Smooth muscle cell (in vitro differentiated cells): ENCODE results near the gene F2R. TPM values are rescaled to one million over a fixed set of nuclear protein-coding genes. Genes with fewer than 3 reads are reported as not detected.

ENCODE experiments used
- DNase-seq: peaks from one replicate; lab custom pipeline; 2025; ENCODE audit not compliant: unreplicated experiment; lab: John Stamatoyannopoulos, UW
- H2AFZ ChIP-seq: fragments of 200-600 bp; sonication (generic); 2 replicates; pipeline ENCODE4 v1.6.0; 2016; ENCODE audit warnings: antibody characterized with exemption, low read depth, mild to moderate bottlenecking
- H3F3A ChIP-seq: fragments of 200-600 bp; sonication (generic); 2 replicates; pipeline ENCODE4 v1.6.0; 2017; ENCODE audit warnings: antibody characterized with exemption, low read depth
- H3K27ac ChIP-seq: fragments of 200-600 bp; sonication (generic); 2 replicates; pipeline ENCODE4 v1.5.1; 2016; ENCODE audit warnings: low read depth, mild to moderate bottlenecking
- H3K27me3 ChIP-seq: fragments of 200-600 bp; sonication (generic); 2 replicates; pipeline ENCODE4 v1.6.1; 2016; ENCODE audit warnings: low read depth, mild to moderate bottlenecking
- H3K36me3 ChIP-seq: fragments of 200-600 bp; sonication (generic); 2 replicates; pipeline ENCODE4 v1.5.1; 2016; ENCODE audit warnings: low read depth
- H3K4me1 ChIP-seq: fragments of 200-600 bp; sonication (generic); 2 replicates; pipeline ENCODE4 v1.5.1; 2016; ENCODE audit warnings: low read depth
- H3K4me2 ChIP-seq: fragments of 200-600 bp; sonication (generic); 2 replicates; pipeline ENCODE4 v1.6.0; 2016; ENCODE audit warnings: mild to moderate bottlenecking
- H3K4me3 ChIP-seq: fragments of 200-600 bp; sonication (generic); 2 replicates; pipeline ENCODE4 v1.5.1; 2016; ENCODE audit warnings: mild to moderate bottlenecking
- H3K79me2 ChIP-seq: fragments of 200-600 bp; sonication (generic); 2 replicates; pipeline ENCODE4 v1.6.0; 2016; ENCODE audit warnings: low read depth, mild to moderate bottlenecking
- H3K9ac ChIP-seq: fragments of 200-600 bp; sonication (generic); 2 replicates; pipeline ENCODE4 v1.6.0; 2016; ENCODE audit warnings: low read depth
- H3K9me3 ChIP-seq: fragments of 200-600 bp; sonication (generic); replicated peaks from 2 replicates; pipeline ENCODE4 v1.5.1; 2016; ENCODE audit warnings: low read depth
- H4K20me1 ChIP-seq: fragments of 200-600 bp; sonication (generic); 2 replicates; pipeline ENCODE4 v1.6.0; 2016; ENCODE audit warnings: low read depth
- WGBS: methylation state at CpG from one replicate; pipeline ENCODE4 v1.1.7; 2016; ENCODE audit warnings: low lambda C conversion rate; 5-methylcytosine and 5-hydroxymethylcytosine counted together
- polyA plus RNA-seq: library from polyadenylated mRNA; unstranded; fragments of >200 nt; fragmentation: Nextera tagmentation; extraction: Ambion mirVana; gene quantifications from 2 replicates; pipeline ENCODE4 v1.2.1, GENCODE V29; 2016
- total RNA-seq: library from RNA; depleted of rRNA; stranded (reverse); fragments of >200 nt; gene quantifications from 2 replicates; pipeline ENCODE4 v1.2.3, GENCODE V29; 2014
- TF ChIP-seq, protein P1 (sequence below): fragments of 200-600 bp; sonication (generic); IDR thresholded peaks from 2 replicates; pipeline ENCODE4 v1.5.1; 2017; ENCODE audit warnings: borderline replicate concordance, mild to moderate bottlenecking, antibody characterized with exemption; ENCODE audit not compliant: insufficient read depth, poor library complexity, severe bottlenecking

F2R gene
- total and polyA plus RNA-seq, 2 experiments from 2014 or later: 103 to 135 TPM

- H3K9me3 ChIP-seq: no peaks in the 10 kb centered on the region
- no peaks in the 10 kb centered on the region for H3K79me2 ChIP-seq
- H4K20me1 ChIP-seq: no peaks in the 10 kb centered on the region
- WGBS: 92% methylated on average over 2 of the region's 2 CpGs
- no peak for DNase-seq
- no peaks in the 10 kb centered on the region for H3K27me3 ChIP-seq
- no peak overlapping the region for H2AFZ ChIP-seq
- peaks cover 8% of the 10 kb centered on the region for H3K4me1 ChIP-seq
- H3K4me2 ChIP-seq: no peak overlapping the region
- TF ChIP-seq, protein P1, sequence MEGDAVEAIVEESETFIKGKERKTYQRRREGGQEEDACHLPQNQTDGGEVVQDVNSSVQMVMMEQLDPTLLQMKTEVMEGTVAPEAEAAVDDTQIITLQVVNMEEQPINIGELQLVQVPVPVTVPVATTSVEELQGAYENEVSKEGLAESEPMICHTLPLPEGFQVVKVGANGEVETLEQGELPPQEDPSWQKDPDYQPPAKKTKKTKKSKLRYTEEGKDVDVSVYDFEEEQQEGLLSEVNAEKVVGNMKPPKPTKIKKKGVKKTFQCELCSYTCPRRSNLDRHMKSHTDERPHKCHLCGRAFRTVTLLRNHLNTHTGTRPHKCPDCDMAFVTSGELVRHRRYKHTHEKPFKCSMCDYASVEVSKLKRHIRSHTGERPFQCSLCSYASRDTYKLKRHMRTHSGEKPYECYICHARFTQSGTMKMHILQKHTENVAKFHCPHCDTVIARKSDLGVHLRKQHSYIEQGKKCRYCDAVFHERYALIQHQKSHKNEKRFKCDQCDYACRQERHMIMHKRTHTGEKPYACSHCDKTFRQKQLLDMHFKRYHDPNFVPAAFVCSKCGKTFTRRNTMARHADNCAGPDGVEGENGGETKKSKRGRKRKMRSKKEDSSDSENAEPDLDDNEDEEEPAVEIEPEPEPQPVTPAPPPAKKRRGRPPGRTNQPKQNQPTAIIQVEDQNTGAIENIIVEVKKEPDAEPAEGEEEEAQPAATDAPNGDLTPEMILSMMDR: no peak
- H3K4me3 ChIP-seq: no peak overlapping the region
- H3K9ac ChIP-seq: no peak overlapping the region
- peaks cover 15% of the 10 kb centered on the region for H3F3A ChIP-seq
- no peak overlapping the region for H3K27ac ChIP-seq
- H3K36me3 ChIP-seq: no peaks in the 10 kb centered on the region
These were observed 33.5 kb upstream of the F2R start for GRCh38 chr5:76682387-76682786.

DNA sequence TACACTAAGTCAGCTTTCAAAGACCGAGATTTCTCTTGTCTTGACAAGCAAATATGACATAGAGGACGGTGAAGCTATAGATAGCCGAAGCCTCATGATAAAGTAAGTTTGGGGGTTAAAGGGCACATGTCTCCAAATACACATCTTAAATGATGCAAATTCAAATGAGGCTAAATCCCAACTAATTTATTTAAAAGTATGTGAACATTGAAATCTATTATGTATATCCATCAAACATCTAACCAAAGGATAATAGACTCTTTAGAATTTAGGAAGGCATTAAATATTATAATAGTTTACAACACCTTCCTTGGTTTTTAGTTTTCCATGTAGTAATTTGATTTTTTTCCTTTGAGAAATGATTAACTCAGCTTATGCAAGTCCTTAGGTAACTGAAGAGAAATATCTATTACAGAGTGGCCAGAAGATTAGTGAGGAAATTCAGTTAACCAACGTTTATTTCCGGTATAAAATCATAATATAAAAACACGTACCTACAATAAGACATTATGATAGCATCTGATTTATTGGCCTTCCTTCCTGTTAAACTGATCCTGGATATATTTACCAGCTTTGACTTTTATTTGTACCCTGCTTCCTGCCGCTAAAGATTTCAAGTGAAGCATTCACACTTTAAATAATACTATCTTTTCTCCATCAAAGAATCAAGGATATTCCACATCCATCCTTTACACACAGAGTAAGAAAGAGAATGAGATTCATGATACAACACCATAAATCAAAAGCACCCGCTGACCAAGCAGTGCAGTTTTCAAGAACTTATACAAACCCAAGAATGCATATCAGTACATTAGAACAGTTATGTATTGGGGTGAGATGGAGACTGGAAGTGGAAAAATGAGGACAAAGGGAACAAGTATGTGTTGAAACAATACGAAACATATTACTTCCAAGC, 31.9 kb upstream of the F2R start:
- H3K27ac ChIP-seq: no peak overlapping the region

DNA sequence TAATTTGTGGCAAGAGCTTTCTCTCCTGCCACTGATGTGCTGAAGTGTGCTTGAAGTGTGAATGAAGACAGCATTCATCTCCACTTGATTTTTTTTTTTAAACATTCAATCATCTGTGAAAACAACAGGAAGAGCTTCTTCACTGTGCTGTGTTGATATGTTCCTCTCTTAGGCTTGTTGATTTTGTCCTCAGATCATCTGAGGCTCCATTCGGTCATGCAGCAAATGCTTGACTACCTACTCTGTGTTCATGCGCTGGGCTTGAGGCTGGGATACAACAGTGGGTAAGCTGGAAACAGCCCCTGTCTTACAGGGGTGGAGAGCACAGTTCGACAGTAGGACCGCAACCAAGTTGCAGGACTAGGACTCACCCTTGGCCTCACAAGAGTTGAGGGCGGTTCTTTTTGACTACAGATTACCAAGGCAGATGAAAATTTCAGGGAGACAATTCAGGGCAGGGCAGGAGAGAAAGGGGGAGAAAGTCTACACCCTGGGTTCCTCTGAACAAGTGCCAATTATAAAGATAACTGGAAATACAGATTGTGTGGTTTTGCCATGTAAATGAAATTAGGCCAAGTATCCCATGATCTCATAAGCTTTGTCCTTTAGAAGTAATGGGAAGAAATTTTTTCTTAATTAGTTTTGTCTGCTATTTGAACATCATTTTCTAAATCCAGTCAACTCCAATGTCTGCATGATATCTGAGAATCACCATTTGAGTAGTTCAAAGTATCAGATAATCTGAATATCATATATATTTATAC, 31.0 kb upstream of the F2R start:
- peaks cover 9% of the 10 kb centered on the region for H3F3A ChIP-seq
- 98% methylated on average over 5 of the region's 5 CpGs for WGBS
- H3K4me2 ChIP-seq: no peak overlapping the region
- H3K79me2 ChIP-seq: no peaks in the 10 kb centered on the region
- H3K27me3 ChIP-seq: no peaks in the 10 kb centered on the region
- no peak overlapping the region for H3K4me3 ChIP-seq
- no peaks in the 10 kb centered on the region for H4K20me1 ChIP-seq
- no peaks in the 10 kb centered on the region for H3K36me3 ChIP-seq
- H3K27ac ChIP-seq: no peak overlapping the region
- no peaks in the 10 kb centered on the region for H3K9me3 ChIP-seq
- H3K4me1 ChIP-seq: peaks cover 7% of the 10 kb centered on the region
- TF ChIP-seq, protein P1: no peak
- H2AFZ ChIP-seq: no peak overlapping the region
- no peak for DNase-seq
- no peak overlapping the region for H3K9ac ChIP-seq

More for the DNA sequence above, 31.9 kb upstream of the F2R start:
- H3K4me3 ChIP-seq: no peak overlapping the region
- WGBS: 95% methylated on average over 9 of the region's 9 CpGs
- no peaks in the 10 kb centered on the region for H3K36me3 ChIP-seq
- no peaks in the 10 kb centered on the region for H4K20me1 ChIP-seq
- no peaks in the 10 kb centered on the region for H3K79me2 ChIP-seq
- no peak for DNase-seq
- H3K4me2 ChIP-seq: no peak overlapping the region
- H3K27me3 ChIP-seq: no peaks in the 10 kb centered on the region
- H2AFZ ChIP-seq: no peak overlapping the region
- no peak overlapping the region for H3K9ac ChIP-seq
- TF ChIP-seq, protein P1: no peak
- H3K9me3 ChIP-seq: no peaks in the 10 kb centered on the region
- peaks cover 9% of the 10 kb centered on the region for H3K4me1 ChIP-seq
- H3F3A ChIP-seq: peaks cover 10% of the 10 kb centered on the region
